GM23338 (cell line): ENCODE results near the gene TACSTD2. TPM values are rescaled to one million over a fixed set of nuclear protein-coding genes. Genes with fewer than 3 reads are reported as not detected.

ENCODE experiments used
- ATAC-seq: fragments of 200-7000 bp; cut with Tn5 transposase; 3 replicates; pipeline ENCODE4 v1.9.1; 2020
- DNase-seq: peaks from one replicate; pipeline ENCODE4 v3.0.0-alpha.2; 2015; ENCODE audit warnings: low spot score
- H2AFZ ChIP-seq: fragments of 200-600 bp; sonication (generic); 2 replicates; pipeline ENCODE4 v1.8.0; 2016; ENCODE audit warnings: antibody characterized with exemption, mild to moderate bottlenecking, moderate library complexity
- H3F3A ChIP-seq: fragments of 200-600 bp; sonication (generic); replicated peaks from 2 replicates; pipeline ENCODE4 v1.8.0; 2017; ENCODE audit warnings: antibody characterized with exemption, mixed run types, low read depth
- H3K27ac ChIP-seq: fragments of 200-600 bp; sonication (generic); 2 replicates; pipeline ENCODE4 v1.6.1; 2016; ENCODE audit warnings: low read depth
- H3K27me3 ChIP-seq: fragments of 200-600 bp; sonication (generic); 2 replicates; pipeline ENCODE4 v1.8.0; 2016; ENCODE audit warnings: mild to moderate bottlenecking, mixed run types, moderate library complexity; ENCODE audit not compliant: insufficient read depth
- H3K36me3 ChIP-seq: fragments of 200-600 bp; sonication (generic); 2 replicates; pipeline ENCODE4 v1.8.0; 2016; ENCODE audit warnings: mild to moderate bottlenecking; ENCODE audit not compliant: insufficient read depth
- H3K4me1 ChIP-seq: fragments of 200-600 bp; sonication (generic); 2 replicates; pipeline ENCODE4 v1.8.0; 2016; ENCODE audit warnings: mild to moderate bottlenecking, moderate library complexity; ENCODE audit not compliant: insufficient read depth
- H3K4me2 ChIP-seq: fragments of 200-600 bp; sonication (generic); 2 replicates; pipeline ENCODE4 v1.7.1; 2017; ENCODE audit warnings: mixed run types
- H3K4me3 ChIP-seq: fragments of 200-600 bp; sonication (generic); 2 replicates; pipeline ENCODE4 v1.6.1; 2016; ENCODE audit warnings: mixed run types
- H3K79me2 ChIP-seq: fragments of 200-600 bp; sonication (generic); replicated peaks from 2 replicates; pipeline ENCODE4 v1.8.0; 2017; ENCODE audit warnings: mild to moderate bottlenecking; ENCODE audit not compliant: insufficient read depth
- H3K9me2 ChIP-seq: fragments of 200-600 bp; sonication (generic); 2 replicates; pipeline ENCODE4 v1.8.0; 2017; ENCODE audit not compliant: insufficient read depth
- H4K20me1 ChIP-seq: fragments of 200-600 bp; sonication (generic); replicated peaks from 2 replicates; pipeline ENCODE4 v1.8.0; 2017; ENCODE audit warnings: mild to moderate bottlenecking; ENCODE audit not compliant: insufficient read depth
- H3K27ac Mint-ChIP-seq: 2 replicates; pipeline ENCODE4 v1.8.0; 2020; ENCODE audit warnings: inconsistent platforms, mild to moderate bottlenecking, moderate library complexity, mixed read lengths
- H3K27me3 Mint-ChIP-seq: 3 replicates; pipeline ENCODE4 v1.8.0; 2022; ENCODE audit warnings: low read depth, mild to moderate bottlenecking, moderate library complexity, mixed read lengths, inconsistent platforms; ENCODE audit not compliant: insufficient read depth, poor library complexity
- H3K36me3 Mint-ChIP-seq: 3 replicates; pipeline ENCODE4 v1.8.0; 2021; ENCODE audit warnings: low read depth, mild to moderate bottlenecking, inconsistent platforms, moderate library complexity, mixed read lengths
- H3K4me1 Mint-ChIP-seq: 3 replicates; pipeline ENCODE4 v1.8.0; 2020; ENCODE audit warnings: mild to moderate bottlenecking, inconsistent platforms, mixed read lengths
- H3K4me3 Mint-ChIP-seq: 3 replicates; pipeline ENCODE4 v1.8.0; 2021; ENCODE audit warnings: moderate library complexity, mild to moderate bottlenecking, inconsistent platforms, mixed read lengths
- H3K9me3 Mint-ChIP-seq: 3 replicates; pipeline ENCODE4 v1.8.0; 2020; ENCODE audit warnings: moderate library complexity, mild to moderate bottlenecking, inconsistent platforms, mixed read lengths
- CREB1 ChIP-seq: fragments of 250-450 bp; sonication (Bioruptor Pico); IDR thresholded peaks from 2 replicates; pipeline ENCODE4 v1.5.0; 2020; ENCODE audit warnings: low read depth, mild to moderate bottlenecking, moderate library complexity
- ETS1 ChIP-seq: IDR thresholded peaks from 2 replicates; pipeline ENCODE4 v1.6.1; 2016; ENCODE audit warnings: antibody characterized with exemption
- EZH2 ChIP-seq: fragments of 200-600 bp; sonication (generic); IDR thresholded peaks from one replicate; pipeline ENCODE4 v1.8.0; 2017; ENCODE audit warnings: antibody characterized with exemption, mild to moderate bottlenecking, low read depth; ENCODE audit not compliant: unreplicated experiment
- EZH2phosphoT487 ChIP-seq: fragments of 200-600 bp; sonication (generic); IDR thresholded peaks from one replicate; pipeline ENCODE4 v1.8.1; 2018; ENCODE audit warnings: antibody characterized with exemption; ENCODE audit not compliant: unreplicated experiment
- JUNB ChIP-seq: IDR thresholded peaks from one replicate; pipeline ENCODE4 v1.6.1; 2016; ENCODE audit warnings: antibody characterized with exemption; ENCODE audit not compliant: unreplicated experiment
- NANOG ChIP-seq: IDR thresholded peaks from 2 replicates; pipeline ENCODE4 v1.6.1; 2016; ENCODE audit warnings: antibody characterized with exemption, borderline replicate concordance
- POLR2AphosphoS5 ChIP-seq: IDR thresholded peaks from 2 replicates; pipeline ENCODE4 v1.6.1; 2016; ENCODE audit warnings: antibody characterized with exemption, low read depth
- REST ChIP-seq: IDR thresholded peaks from one replicate; pipeline ENCODE4 v1.6.1; 2018; ENCODE audit warnings: antibody characterized with exemption; ENCODE audit not compliant: unreplicated experiment
- STAT1 ChIP-seq: IDR thresholded peaks from one replicate; pipeline ENCODE4 v1.6.1; 2016; ENCODE audit warnings: antibody characterized with exemption; ENCODE audit not compliant: unreplicated experiment
- ZNF114 ChIP-seq: fragments of 250-450 bp; sonication (Bioruptor Pico); IDR thresholded peaks from 2 replicates; pipeline ENCODE4 v1.5.0; 2020; ENCODE audit warnings: mild to moderate bottlenecking, moderate library complexity
- ZNF331 ChIP-seq: fragments of 250-450 bp; sonication (Bioruptor Pico); IDR thresholded peaks from 2 replicates; pipeline ENCODE4 v1.5.0; 2020; ENCODE audit warnings: low read depth, mild to moderate bottlenecking, moderate library complexity
- polyA plus RNA-seq: library from polyadenylated mRNA; unstranded; fragments of >200 nt; fragmentation: Nextera tagmentation; extraction: Ambion mirVana; gene quantifications from 2 replicates; pipeline ENCODE4 v1.2.1, GENCODE V29; 2016
- total RNA-seq: library from RNA; depleted of rRNA; stranded (reverse); fragments of >200 nt; shearing (Covaris generic); gene quantifications from 2 replicates; pipeline ENCODE4 v1.2.3, GENCODE V29; 2014
- TF ChIP-seq, protein P1 (sequence below), 2 experiments: fragments of 200-600 bp in 1 of 2; sonication (generic) in 1 of 2; conservative IDR thresholded peaks; 2 replicates each; pipeline versions ENCODE4 v1.5.1 to v1.6.1; 2016 to 2017; ENCODE audit warnings: antibody characterized with exemption in 2 of 2, low read depth in 2 of 2, mild to moderate bottlenecking in 2 of 2, moderate library complexity in 1 of 2

TACSTD2 gene
- total and polyA plus RNA-seq, 2 experiments from 2014 or later: 0.86 to 1.5 TPM

DNA sequence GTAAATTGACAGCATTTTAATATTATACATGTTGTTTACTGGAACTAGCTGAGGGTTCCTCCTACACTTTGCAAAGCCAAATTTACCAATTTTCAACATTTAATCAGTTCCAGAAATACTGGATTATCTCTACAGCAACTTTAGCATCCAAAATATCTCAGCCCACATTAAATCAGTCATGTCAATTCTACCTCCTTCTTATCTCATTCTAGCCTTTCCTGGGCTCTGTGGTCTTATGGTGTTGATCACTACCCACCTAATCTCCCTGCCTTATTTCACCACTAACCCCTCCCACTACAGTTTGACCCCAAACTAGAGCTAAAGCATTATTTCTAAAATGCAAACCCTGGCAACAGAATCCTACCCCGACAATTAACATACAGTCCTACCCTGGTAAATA is 33.8 kb downstream of the TACSTD2 start (continued):
- TF ChIP-seq REST: no peak
- TF ChIP-seq CREB1: no peak
- no peak for TF ChIP-seq NANOG
- no peak for TF ChIP-seq JUNB
- TF ChIP-seq, protein P1, sequence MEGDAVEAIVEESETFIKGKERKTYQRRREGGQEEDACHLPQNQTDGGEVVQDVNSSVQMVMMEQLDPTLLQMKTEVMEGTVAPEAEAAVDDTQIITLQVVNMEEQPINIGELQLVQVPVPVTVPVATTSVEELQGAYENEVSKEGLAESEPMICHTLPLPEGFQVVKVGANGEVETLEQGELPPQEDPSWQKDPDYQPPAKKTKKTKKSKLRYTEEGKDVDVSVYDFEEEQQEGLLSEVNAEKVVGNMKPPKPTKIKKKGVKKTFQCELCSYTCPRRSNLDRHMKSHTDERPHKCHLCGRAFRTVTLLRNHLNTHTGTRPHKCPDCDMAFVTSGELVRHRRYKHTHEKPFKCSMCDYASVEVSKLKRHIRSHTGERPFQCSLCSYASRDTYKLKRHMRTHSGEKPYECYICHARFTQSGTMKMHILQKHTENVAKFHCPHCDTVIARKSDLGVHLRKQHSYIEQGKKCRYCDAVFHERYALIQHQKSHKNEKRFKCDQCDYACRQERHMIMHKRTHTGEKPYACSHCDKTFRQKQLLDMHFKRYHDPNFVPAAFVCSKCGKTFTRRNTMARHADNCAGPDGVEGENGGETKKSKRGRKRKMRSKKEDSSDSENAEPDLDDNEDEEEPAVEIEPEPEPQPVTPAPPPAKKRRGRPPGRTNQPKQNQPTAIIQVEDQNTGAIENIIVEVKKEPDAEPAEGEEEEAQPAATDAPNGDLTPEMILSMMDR (conservative IDR thresholded peaks at IDR 0.05; ENCODE audit: low read depth in 2 of 2): no peak
- TF ChIP-seq STAT1: no peak
- no peak for TF ChIP-seq ZNF331 (CRISPR knock-in tag)
- no peak for TF ChIP-seq POLR2AphosphoS5

DNA sequence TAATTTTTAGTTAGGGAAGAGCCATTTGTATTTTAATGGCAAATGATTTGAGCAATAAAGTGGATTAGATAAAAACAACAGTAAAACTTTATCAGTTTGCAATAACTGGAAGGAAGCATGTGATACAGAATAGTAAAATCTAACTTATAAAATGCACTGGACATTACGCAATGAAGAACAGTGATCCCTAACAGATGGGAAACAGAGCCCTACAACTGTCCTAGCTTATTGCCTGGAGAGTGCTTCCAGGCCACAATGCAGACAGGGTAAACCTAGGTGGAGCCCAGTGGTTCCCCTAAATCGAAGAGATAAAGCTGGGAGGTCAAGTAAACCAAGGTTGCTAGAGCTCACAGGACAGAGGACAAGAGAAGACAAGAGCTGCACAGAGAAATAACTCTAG is 37.5 kb downstream of the TACSTD2 start:
- no peaks in the 10 kb centered on the region for H3K36me3 Mint-ChIP-seq
- no peak overlapping the region for H2AFZ ChIP-seq
- no peaks in the 10 kb centered on the region for H3K27me3 Mint-ChIP-seq
- H3K27ac ChIP-seq: no peak overlapping the region
- no peaks in the 10 kb centered on the region for H4K20me1 ChIP-seq
- DNase-seq (no peak), ATAC-seq (no peak)
- no peak overlapping the region for H3K4me3 ChIP-seq
- no peak overlapping the region for H3K27ac Mint-ChIP-seq
- H3K4me3 Mint-ChIP-seq: no peak overlapping the region
- no peaks in the 10 kb centered on the region for H3K9me3 Mint-ChIP-seq
- no peaks in the 10 kb centered on the region for H3K36me3 ChIP-seq
- no peaks in the 10 kb centered on the region for H3K9me2 ChIP-seq
- no peaks in the 10 kb centered on the region for H3F3A ChIP-seq
- H3K79me2 ChIP-seq: no peaks in the 10 kb centered on the region
- no peaks in the 10 kb centered on the region for H3K4me1 ChIP-seq
- H3K27me3 ChIP-seq: no peaks in the 10 kb centered on the region
- H3K4me2 ChIP-seq: no peak overlapping the region
- H3K4me1 Mint-ChIP-seq: no peaks in the 10 kb centered on the region
- TF ChIP-seq CREB1 (no peak), POLR2AphosphoS5 (no peak), ZNF114 (CRISPR knock-in tag) (no peak), EZH2phosphoT487 (no peak), ZNF331 (CRISPR knock-in tag) (no peak), ETS1 (no peak), NANOG (no peak), EZH2 (no peak), JUNB (no peak)
- TF ChIP-seq, protein P1 (conservative IDR thresholded peaks at IDR 0.05; ENCODE audit: low read depth in 2 of 2): no peak
